H9 (cell line): ENCODE measurements around the gene LDHD. TPM values are rescaled to one million over a fixed set of nuclear protein-coding genes. Genes with fewer than 3 reads are reported as not detected.

Source experiments
- DNase-seq: peaks from one replicate; pipeline ENCODE4 v3.0.0-alpha.2; 2017
- H2AFZ ChIP-seq: one replicate; pipeline ENCODE4 v1.6.1; 2013; ENCODE audit warnings: mild to moderate bottlenecking, low read length, control low read depth, moderate library complexity
- H2AK5ac ChIP-seq: 2 replicates; pipeline ENCODE4 v1.6.1; 2013; ENCODE audit warnings: low read length, control low read depth, mixed read lengths; ENCODE audit not compliant: insufficient read length
- H2BK120ac ChIP-seq: one replicate; pipeline ENCODE4 v1.6.1; 2013; ENCODE audit warnings: low read depth, mild to moderate bottlenecking, low read length, control low read depth, inconsistent platforms; ENCODE audit not compliant: poor library complexity, severe bottlenecking
- H2BK12ac ChIP-seq: 2 replicates; pipeline ENCODE4 v1.6.1; 2013; ENCODE audit warnings: low read length, control low read depth, mixed read lengths, low read depth; ENCODE audit not compliant: insufficient read length
- H2BK15ac ChIP-seq: 2 replicates; pipeline ENCODE4 v1.6.1; 2013; ENCODE audit warnings: low read depth, low read length, control low read depth
- H2BK20ac ChIP-seq: one replicate; pipeline ENCODE4 v1.6.1; 2013; ENCODE audit warnings: low read depth, mild to moderate bottlenecking, low read length, control low read depth, inconsistent platforms; ENCODE audit not compliant: poor library complexity, severe bottlenecking
- H2BK5ac ChIP-seq: 2 replicates; pipeline ENCODE4 v1.6.1; 2013; ENCODE audit warnings: low read length, control low read depth, mixed read lengths; ENCODE audit not compliant: insufficient read length
- H3K14ac ChIP-seq: 2 replicates; pipeline ENCODE4 v1.6.1; 2013; ENCODE audit warnings: low read length, control low read depth; ENCODE audit not compliant: insufficient read depth
- H3K18ac ChIP-seq: 2 replicates; pipeline ENCODE4 v1.6.1; 2013; ENCODE audit warnings: low read depth, mild to moderate bottlenecking, mixed read lengths, low read length, control low read depth; ENCODE audit not compliant: insufficient read length
- H3K23ac ChIP-seq: 2 replicates; pipeline ENCODE4 v1.6.1; 2013; ENCODE audit warnings: low read length, control low read depth, mixed read lengths, low read depth; ENCODE audit not compliant: insufficient read length
- H3K23me2 ChIP-seq: 2 replicates; pipeline ENCODE4 v1.6.1; 2013; ENCODE audit warnings: low read depth, mild to moderate bottlenecking, mixed read lengths, low read length, control low read depth; ENCODE audit not compliant: insufficient read length, poor library complexity, severe bottlenecking
- H3K27ac ChIP-seq: 2 replicates; pipeline ENCODE4 v1.5.1; 2013; ENCODE audit warnings: low read length, control low read depth, mixed read lengths, low read depth; ENCODE audit not compliant: insufficient read length
- H3K27me3 ChIP-seq: 2 replicates; pipeline ENCODE4 v1.6.1; 2013; ENCODE audit warnings: low read length, control low read depth, inconsistent platforms; ENCODE audit not compliant: insufficient read depth
- H3K4ac ChIP-seq: 2 replicates; pipeline ENCODE4 v1.6.1; 2013; ENCODE audit warnings: low read depth, mild to moderate bottlenecking, control low read depth, inconsistent platforms, low read length, moderate library complexity
- H3K4me1 ChIP-seq: 2 replicates; pipeline ENCODE4 v1.6.1; 2013; ENCODE audit warnings: low read length, control low read depth, inconsistent platforms; ENCODE audit not compliant: insufficient read depth
- H3K4me2 ChIP-seq: 2 replicates; pipeline ENCODE4 v1.6.1; 2013; ENCODE audit warnings: low read length, control low read depth, mixed read lengths; ENCODE audit not compliant: insufficient read length, insufficient read depth
- H3K56ac ChIP-seq: 2 replicates; pipeline ENCODE4 v1.6.1; 2013; ENCODE audit warnings: low read depth, mild to moderate bottlenecking, mixed read lengths, low read length, control low read depth; ENCODE audit not compliant: insufficient read length
- H3K79me1 ChIP-seq: 2 replicates; pipeline ENCODE4 v1.6.1; 2013; ENCODE audit warnings: low read depth, mild to moderate bottlenecking, moderate library complexity, low read length, control low read depth, inconsistent platforms; ENCODE audit not compliant: insufficient read depth, poor library complexity, severe bottlenecking
- H3K79me2 ChIP-seq: 2 replicates; pipeline ENCODE4 v1.6.1; 2013; ENCODE audit warnings: low read length, control low read depth, inconsistent platforms; ENCODE audit not compliant: insufficient read depth
- H3K9ac ChIP-seq: 2 replicates; pipeline ENCODE4 v1.6.1; 2013; ENCODE audit warnings: low read length, control low read depth, mixed read lengths; ENCODE audit not compliant: insufficient read length; ENCODE audit errors: extremely low read depth
- H3K9me3 ChIP-seq: one replicate; pipeline ENCODE4 v1.6.1; 2013; ENCODE audit warnings: low read depth, low read length, inconsistent platforms; ENCODE audit not compliant: control insufficient read depth
- H3T11ph ChIP-seq: one replicate; pipeline ENCODE4 v1.6.1; 2013; ENCODE audit warnings: mild to moderate bottlenecking, low read length, control low read depth, inconsistent platforms
- H4K20me1 ChIP-seq: one replicate; pipeline ENCODE4 v1.6.1; 2013; ENCODE audit not compliant: control insufficient read depth, insufficient read length, insufficient read depth
- H4K5ac ChIP-seq: 2 replicates; pipeline ENCODE4 v1.6.1; 2013; ENCODE audit warnings: low read depth, mild to moderate bottlenecking, mixed read lengths, low read length, control low read depth; ENCODE audit not compliant: insufficient read length
- H4K8ac ChIP-seq: replicated peaks from 2 replicates; pipeline ENCODE4 v1.6.1; 2013; ENCODE audit warnings: low read length, control low read depth, mixed read lengths, low read depth; ENCODE audit not compliant: insufficient read length
- H4K91ac ChIP-seq: 2 replicates; pipeline ENCODE4 v1.6.1; 2013; ENCODE audit warnings: low read depth, mild to moderate bottlenecking, moderate library complexity, mixed read lengths, low read length, control low read depth; ENCODE audit not compliant: insufficient read length
- H3K27ac Mint-ChIP-seq, 3 experiments: 2 replicates in 2 of 3; 3 replicates in 1 of 3; pipeline ENCODE4 v1.8.0; 2020 to 2021; ENCODE audit warnings: mixed read lengths in 3 of 3, mild to moderate bottlenecking in 1 of 3, moderate library complexity in 1 of 3
- H3K27me3 Mint-ChIP-seq: 2 replicates; pipeline ENCODE4 v1.8.0; 2021; ENCODE audit warnings: low read depth, mild to moderate bottlenecking, moderate library complexity, mixed read lengths
- H3K36me3 Mint-ChIP-seq, 3 experiments: 2 replicates in 2 of 3; 3 replicates in 1 of 3; pipeline ENCODE4 v1.8.0; 2020 to 2021; ENCODE audit warnings: low read depth in 3 of 3, mixed read lengths in 3 of 3; ENCODE audit not compliant: insufficient read depth in 1 of 3
- H3K4me1 Mint-ChIP-seq, 2 experiments: 2 replicates each; pipeline ENCODE4 v1.8.0; 2020; ENCODE audit warnings: mixed read lengths in 2 of 2
- H3K4me3 Mint-ChIP-seq, 2 experiments: 2 replicates in 1 of 2; 3 replicates in 1 of 2; pipeline ENCODE4 v1.8.0; 2020 to 2021; ENCODE audit warnings: mild to moderate bottlenecking in 2 of 2, mixed read lengths in 2 of 2, moderate library complexity in 1 of 2
- H3K9me3 Mint-ChIP-seq, 2 experiments: 2 replicates in 1 of 2; 3 replicates in 1 of 2; pipeline ENCODE4 v1.8.0; 2020; ENCODE audit warnings: mild to moderate bottlenecking in 2 of 2, mixed read lengths in 2 of 2, moderate library complexity in 1 of 2
- CTCF ChIP-seq: fragments of 200-600 bp; sonication (generic); conservative IDR thresholded peaks from 3 replicates; pipeline ENCODE4 v1.8.0; 2021; ENCODE audit warnings: antibody characterized with exemption, mild to moderate bottlenecking
- WGBS: extraction: QIAGEN DNeasy Blood & Tissue Kit; methylation state at CpG from one replicate; pipeline ENCODE4 v1.1.7; 2013; ENCODE audit warnings: missing lambda C conversion rate, low lambda C conversion rate, mixed read lengths; ENCODE audit not compliant: insufficient read length; ENCODE audit errors: extremely low coverage; 5-methylcytosine and 5-hydroxymethylcytosine counted together
- total RNA-seq: library from RNA; stranded (reverse); gene quantifications from 2 replicates; pipeline ENCODE4 v1.2.1, GENCODE V29; 2021

The LDHD gene
- total RNA-seq, 1 experiment from 2014 or later, result 14.7 TPM

- Mint-ChIP-seq H3K9me3 (no peaks in the 10 kb centered on the region), H3K27me3 (peaks cover 4% of the 10 kb centered on the region; the same call in 1 of the 2 replicates), H3K4me3 (no peak overlapping the region), H3K27ac (peak overlapping the region in 2 of 3 experiments; percentile 50 to 73; a peak in 3 of 7 replicates), H3K36me3 (peaks cover 5 to 26% (median 21%) of the 10 kb centered on the region in 3 experiments; a peak in 6 of 7 replicates), H3K4me1 (peaks cover 42 to 56% of the 10 kb centered on the region in 2 experiments)
- no peak overlapping the region for H2BK5ac ChIP-seq
- peak; percentile 44 for DNase-seq
- H3K4me1 ChIP-seq, result peaks cover 6% of the 10 kb centered on the region; the same call in 1 of the 2 replicates
- no peak overlapping the region for H3K9ac ChIP-seq
- 0 out of 2 replicates have a peak, but pooled peaks cover 1% of the 10 kb centered on the region for H3K79me2 ChIP-seq
- no peaks in the 10 kb centered on the region for H3K79me1 ChIP-seq
- no peak overlapping the region for H3K14ac ChIP-seq
- H4K5ac ChIP-seq, result no peak overlapping the region
- H4K8ac ChIP-seq, result no peak overlapping the region
- H2BK12ac ChIP-seq, result no peak overlapping the region
- no peak overlapping the region for H3K4me2 ChIP-seq
- no peak overlapping the region for H3K4ac ChIP-seq
- H3K23ac ChIP-seq, result no peak overlapping the region
- no CpG with 5 or more reads among the region's 27 CpGs for WGBS
- no peak for TF ChIP-seq CTCF
- H3T11ph ChIP-seq, result no peak overlapping the region
- H3K27ac ChIP-seq, result no peak overlapping the region
- no peaks in the 10 kb centered on the region for H4K20me1 ChIP-seq
- H3K56ac ChIP-seq, result no peak overlapping the region
- H3K9me3 ChIP-seq, result no peaks in the 10 kb centered on the region
- H3K27me3 ChIP-seq, result no peaks in the 10 kb centered on the region
- no peak overlapping the region for H2BK15ac ChIP-seq
- H3K23me2 ChIP-seq, result no peaks in the 10 kb centered on the region
- H2BK120ac ChIP-seq, result no peak overlapping the region
- no peak overlapping the region for H2AK5ac ChIP-seq
- no peak overlapping the region for H2AFZ ChIP-seq
- no peak overlapping the region for H3K18ac ChIP-seq
- no peak overlapping the region for H2BK20ac ChIP-seq
- no peak overlapping the region for H4K91ac ChIP-seq
Measured at GRCh38 chr16:75108792-75109731, 7.5 kb downstream of the LDHD start.
